ENCODE results near the gene AKT3. TPM values are rescaled to one million over a fixed set of nuclear protein-coding genes. Genes with fewer than 3 reads are reported as not detected.

The AKT3 gene
- total and polyA plus RNA-seq, 2 experiments from 2014 or later, result 4.5 to 18.5 TPM

GRCh38 chr1:243507672-243508302, 342.3 kb downstream of the AKT3 start:
- TF ChIP-seq CREB1 (CRISPR knock-in tag; IDR thresholded peaks at IDR 0.05; ENCODE audit: low read depth) (no peak), CTCF (conservative IDR thresholded peaks at IDR 0.05; ENCODE audit: low read depth in 2 of 2) (no peak), REST (IDR thresholded peaks at IDR 0.05; ENCODE audit: unreplicated experiment) (no peak), ZNF331 (CRISPR knock-in tag; IDR thresholded peaks at IDR 0.05; ENCODE audit: low read depth) (no peak), ZNF462 (CRISPR knock-in tag; IDR thresholded peaks at IDR 0.05) (no peak), NANOG (IDR thresholded peaks at IDR 0.05; ENCODE audit: borderline replicate concordance) (no peak), ETS1 (IDR thresholded peaks at IDR 0.05) (no peak), ZNF114 (CRISPR knock-in tag; IDR thresholded peaks at IDR 0.05) (no peak), POLR2AphosphoS5 (IDR thresholded peaks at IDR 0.05; ENCODE audit: low read depth) (no peak)
- Histone ChIP-seq H3K79me2 (replicated peaks; ENCODE audit: insufficient read depth) (no peaks in the 10 kb centered on the region), H3K4me2 (0 out of 2 replicates have a peak overlapping the region, but pooled peaks have one; percentile 40), H3F3A (replicated peaks; ENCODE audit: low read depth) (no peaks in the 10 kb centered on the region), H3K4me1 (ENCODE audit: insufficient read depth) (peaks cover 22% of the 10 kb centered on the region), H3K27me3 (ENCODE audit: insufficient read depth) (no peaks in the 10 kb centered on the region), H3K9me2 (ENCODE audit: insufficient read depth) (no peaks in the 10 kb centered on the region), H3K27ac (ENCODE audit: low read depth) (no peak overlapping the region), H3K4me3 (no peak overlapping the region), H3K36me3 (ENCODE audit: insufficient read depth) (no peaks in the 10 kb centered on the region), H4K20me1 (replicated peaks; ENCODE audit: insufficient read depth) (no peaks in the 10 kb centered on the region), H2AFZ (no peak overlapping the region)
- DNase-seq (ENCODE audit: low spot score), result no peak
- ATAC-seq, result no peak
- H3K9me3 Mint-ChIP-seq, result no peaks in the 10 kb centered on the region
- H3K4me1 Mint-ChIP-seq, result peaks cover 36% of the 10 kb centered on the region
- H3K27ac Mint-ChIP-seq, result no peak overlapping the region
- H3K4me3 Mint-ChIP-seq, result no peak overlapping the region
- H3K27me3 Mint-ChIP-seq (ENCODE audit: insufficient read depth, low read depth, poor library complexity), result peaks cover 5% of the 10 kb centered on the region
- H3K36me3 Mint-ChIP-seq (ENCODE audit: low read depth), result peaks cover 9% of the 10 kb centered on the region; the same call in 2 of the 3 replicates

All from GM23338 (cell line).